GM18505 (cell line): Measurements from ENCODE around the gene PREPL.
"Not testable (repeated sequence)": the region's sequence is repeated elsewhere in the genome, so short reads cannot be mapped to it uniquely, and the experiment has no call there.

Source experiments
- ATAC-seq: cut with Tn5 transposase; IDR thresholded peaks from one replicate; pipeline ENCODE4 v1.9.1; 2021; ENCODE audit not compliant: unreplicated experiment
- POLR2A ChIP-seq: IDR thresholded peaks from 4 replicates; pipeline ENCODE4 v1.6.1; 2011; ENCODE audit warnings: borderline replicate concordance; ENCODE audit not compliant: insufficient read depth, insufficient read length; ENCODE audit errors: extremely low read depth

PREPL gene

GRCh38 chr2:44361330-44362206 is at the start of gene PREPL, which contains the start of gene CAMKMT:
PREPL (minus strand) TSS chr2:44361494; CDS start chr2:44346342, 15,152 bp downstream.
CAMKMT (plus strand) TSS chr2:44361947.
- peak; percentile 96 for TF ChIP-seq POLR2A
- peak; percentile 76 for ATAC-seq

- no peak for TF ChIP-seq POLR2A
- no peak for ATAC-seq
Observed at GRCh38 chr2:44398243-44398897, 37.1 kb upstream of the PREPL start.

DNA sequence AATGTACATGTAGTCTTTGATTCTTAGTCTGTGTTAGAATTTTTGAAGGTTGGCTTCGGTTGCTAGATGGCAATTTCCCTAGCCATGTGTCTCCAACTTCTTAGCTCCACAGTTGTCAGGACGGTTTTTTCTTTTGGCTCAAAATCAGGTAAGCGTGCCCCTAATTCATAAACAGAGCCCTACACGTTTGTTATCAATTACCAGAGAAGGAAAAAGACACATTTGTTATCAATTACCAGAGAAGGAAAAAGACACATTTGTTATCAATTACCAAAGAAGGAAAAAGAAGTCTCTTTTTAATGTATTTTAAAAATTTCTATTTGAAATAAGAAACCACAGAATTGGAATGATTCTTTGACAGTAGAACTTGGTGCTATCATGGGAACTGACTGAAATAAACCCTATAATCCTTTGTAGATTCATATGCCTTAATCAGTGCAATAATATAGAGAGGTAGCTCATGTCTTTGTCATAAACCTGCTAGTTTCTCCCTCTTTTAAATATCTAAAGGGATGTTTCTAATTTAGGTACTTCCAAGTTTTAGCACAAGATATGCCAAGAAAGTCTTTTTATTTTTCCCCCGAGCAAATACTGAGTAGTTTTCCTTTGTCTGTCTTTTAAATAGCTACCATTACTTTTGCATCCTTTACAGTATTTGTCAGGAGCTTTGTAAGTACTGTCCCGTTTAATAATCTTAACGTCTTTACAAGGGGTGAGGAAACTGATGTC is 36.3 kb upstream of the PREPL start:
- TF ChIP-seq POLR2A = no peak
- ATAC-seq = no peak

GRCh38 chr2:44392338-44392943 is 31.1 kb upstream of the PREPL start:
- no peak for TF ChIP-seq POLR2A
- ATAC-seq = no peak

- ATAC-seq = no peak
- no peak for TF ChIP-seq POLR2A
Observed at GRCh38 chr2:44389895-44390294, 28.6 kb upstream of the PREPL start.

- ATAC-seq = no peak
- no peak for TF ChIP-seq POLR2A
Observed at GRCh38 chr2:44388877-44389276, 27.6 kb upstream of the PREPL start.

DNA sequence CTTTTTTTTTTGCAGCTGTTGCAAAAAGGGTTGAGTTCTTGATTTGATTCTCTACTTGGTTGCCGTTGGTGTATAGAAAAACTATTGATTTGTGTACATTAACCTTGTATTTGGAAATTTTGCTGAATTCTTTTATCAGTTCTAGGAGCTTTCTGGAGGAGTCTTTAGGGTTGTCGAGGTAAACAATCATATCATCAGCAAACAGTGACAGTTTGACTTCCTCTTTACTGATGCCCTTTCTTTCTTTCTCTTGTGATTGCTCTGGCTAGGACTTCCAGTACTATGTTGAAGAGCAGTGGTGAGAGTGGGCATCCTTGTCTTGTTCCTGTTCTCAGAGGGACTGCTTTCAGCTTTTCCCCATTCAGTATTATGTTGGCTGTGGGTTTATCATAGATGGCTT is 23.9 kb upstream of the PREPL start:
- ATAC-seq = not testable (repeated sequence)

DNA sequence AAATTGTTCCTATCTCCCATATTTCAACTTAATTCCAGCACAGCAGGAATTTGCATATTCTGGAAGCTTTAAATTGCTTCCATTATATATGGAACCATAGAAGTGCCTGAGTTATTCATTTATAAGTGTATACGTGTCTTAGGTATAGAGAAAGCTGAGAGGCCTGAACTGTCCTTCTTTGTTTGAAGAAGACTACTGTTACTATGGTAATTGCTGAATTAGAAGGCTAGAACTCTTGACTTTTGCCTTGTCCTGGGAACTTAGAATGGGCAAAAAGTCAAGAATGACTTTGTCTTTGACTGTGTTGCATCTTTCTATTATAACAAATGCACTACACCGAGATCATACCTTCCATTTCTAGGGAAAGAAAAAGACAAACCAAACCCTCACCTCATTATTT is 16.2 kb upstream of the PREPL start:
- ATAC-seq = no peak
- no peak for TF ChIP-seq POLR2A

DNA sequence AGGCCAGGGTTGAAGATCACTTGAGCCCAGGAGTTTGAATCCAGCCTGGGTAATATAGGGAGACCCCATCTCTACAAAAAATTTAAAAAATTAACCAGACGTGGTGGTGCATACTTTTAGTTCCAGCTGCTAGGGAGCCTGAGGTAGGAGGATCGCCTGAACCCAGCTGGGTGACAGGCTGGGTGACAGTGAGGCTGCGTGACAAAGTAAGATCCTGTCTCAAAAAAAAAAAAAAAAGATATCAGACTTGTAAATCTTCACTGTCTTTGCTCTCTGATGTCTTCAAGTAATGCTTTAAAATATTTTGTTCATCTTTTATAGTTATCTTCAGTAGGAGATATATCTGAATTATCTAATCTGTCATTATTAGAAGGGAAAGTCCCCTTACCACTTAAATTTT is 11.0 kb upstream of the PREPL start:
- no peak for ATAC-seq
- TF ChIP-seq POLR2A = no peak

GRCh38 chr2:44371445-44371844 is 10.2 kb upstream of the PREPL start:
- TF ChIP-seq POLR2A = no peak
- no peak for ATAC-seq

DNA sequence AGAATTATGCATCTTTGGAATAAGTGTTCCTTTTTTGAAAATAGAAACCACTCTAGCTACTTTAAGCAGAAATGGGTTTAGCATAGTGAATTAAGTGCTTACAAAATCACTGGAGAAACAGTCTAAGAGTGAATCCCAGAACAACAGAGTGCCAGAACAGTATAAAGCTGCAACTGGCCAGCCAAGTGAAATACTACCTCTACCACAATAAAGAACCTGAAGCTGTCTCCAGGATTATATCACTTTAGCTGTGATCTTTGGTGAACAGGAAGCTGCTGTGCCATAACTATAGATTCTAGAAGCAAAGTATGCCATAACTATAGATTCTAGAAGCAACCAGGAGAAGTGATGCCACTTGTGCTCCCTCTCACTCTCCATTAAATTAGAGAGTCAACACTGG is 8.1 kb upstream of the PREPL start:
- TF ChIP-seq POLR2A = no peak

DNA sequence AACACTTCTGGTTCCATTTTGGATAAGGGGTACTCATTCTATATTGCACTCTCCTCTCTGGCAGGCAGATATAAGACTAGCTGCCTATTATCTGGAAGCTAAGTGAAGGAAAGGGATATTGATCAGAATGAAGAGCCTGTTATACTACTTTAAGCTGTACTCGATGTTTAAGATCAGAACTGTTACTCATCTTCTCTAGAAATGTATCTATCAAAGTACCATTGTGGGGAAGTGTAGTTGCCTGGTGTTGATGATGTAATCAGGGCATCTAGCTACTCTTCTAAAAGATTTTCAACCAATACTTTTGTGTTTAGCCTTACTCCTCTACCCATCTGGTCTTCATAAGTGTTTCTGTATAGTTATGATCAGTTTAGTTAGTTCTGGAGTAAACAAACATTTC is 6.3 kb upstream of the PREPL start:
- ATAC-seq = no peak
- TF ChIP-seq POLR2A = no peak

More for the DNA sequence above, 8.1 kb upstream of the PREPL start:
- ATAC-seq = no peak

- ATAC-seq = no peak
- no peak for TF ChIP-seq POLR2A
Observed at GRCh38 chr2:44364604-44365003, 3.3 kb upstream of the PREPL start.

- ATAC-seq = peak; percentile 18
- TF ChIP-seq POLR2A = no peak
Observed at GRCh38 chr2:44362207-44363015, 1.1 kb upstream of the PREPL start.
